Spinal cord (tissue), 10 donors: Measurements from ENCODE around the gene UBE2E2. TPM values are rescaled to one million over a fixed set of nuclear protein-coding genes. Genes with fewer than 3 reads are reported as not detected.
A peak's percentile ranks its signal among the peaks of the same experiment; 100 is the strongest.

Source experiments
- DNase-seq, 6 donors: peaks; one replicate each; pipeline versions ENCODE4 v3.0.0 to v3.0.0-alpha.2; 2013 to 2015; ENCODE audit warnings: low spot score in 6 of 6, low read depth in 4 of 6
- H3K27ac ChIP-seq: one replicate; pipeline ENCODE4 v1.5.1; 2013; ENCODE audit warnings: low read depth, low read length, control low read depth
- H3K27me3 ChIP-seq: one replicate; pipeline ENCODE4 v1.6.1; 2013; ENCODE audit warnings: low read length; ENCODE audit not compliant: control insufficient read depth, insufficient read depth
- H3K36me3 ChIP-seq: one replicate; pipeline ENCODE4 v1.6.1; 2013; ENCODE audit warnings: low read length; ENCODE audit not compliant: control insufficient read depth, insufficient read depth
- H3K4me1 ChIP-seq: one replicate; pipeline ENCODE4 v1.6.1; 2013; ENCODE audit warnings: low read length; ENCODE audit not compliant: control insufficient read depth, insufficient read depth
- H3K4me3 ChIP-seq: one replicate; pipeline ENCODE4 v1.5.1; 2013; ENCODE audit warnings: low read depth, low read length, control low read depth
- H3K9me3 ChIP-seq: one replicate; pipeline ENCODE4 v1.6.1; 2013; ENCODE audit warnings: low read length; ENCODE audit not compliant: control insufficient read depth, insufficient read depth
- WGBS: methylation state at CpG from one replicate; pipeline ENCODE4 v1.1.5; 2013; ENCODE audit warnings: missing lambda C conversion rate; ENCODE audit not compliant: insufficient coverage; 5-methylcytosine and 5-hydroxymethylcytosine counted together
- polyA plus RNA-seq, 2 donors: library from polyadenylated mRNA; unstranded; fragments of 120-200 nt; gene quantifications; one replicate each; pipeline ENCODE4 v1.2.1, GENCODE V29; 2013; ENCODE audit not compliant: insufficient read length in 2 of 2
- total RNA-seq, 2 donors: library from RNA; depleted of rRNA in 1 of 2; stranded (reverse); fragments of 120-200 nt in 1 of 2; fragments of >200 nt in 1 of 2; gene quantifications; one replicate each; pipeline versions ENCODE4 v1.2.3 to v1.2.4, GENCODE V29; 2013 to 2014
- donor health status: healthy.

The UBE2E2 gene
- total and polyA plus RNA-seq, 4 donors, result 38.8 to 144 (median 82.6) TPM

- Histone ChIP-seq H3K27ac (no peak overlapping the region), H3K9me3 (peaks cover 9% of the 10 kb centered on the region), H3K36me3 (no peaks in the 10 kb centered on the region), H3K27me3 (no peaks in the 10 kb centered on the region), H3K4me3 (no peak overlapping the region), H3K4me1 (peaks cover 7% of the 10 kb centered on the region)
- no CpG with 5 or more reads among the region's 4 CpGs for WGBS
- DNase-seq, result no peak
Observed at GRCh38 chr3:23484386-23484785, 281.3 kb downstream of the UBE2E2 start.

GRCh38 chr3:23485922-23486321 lies 282.8 kb downstream of the UBE2E2 start:
- Histone ChIP-seq H3K9me3 (peaks cover 2% of the 10 kb centered on the region), H3K27ac (no peak overlapping the region), H3K4me3 (no peak overlapping the region), H3K36me3 (no peaks in the 10 kb centered on the region), H3K27me3 (no peaks in the 10 kb centered on the region), H3K4me1 (no peaks in the 10 kb centered on the region)
- no peak for DNase-seq
- WGBS, result 92% methylated on average over 6 of the region's 6 CpGs

GRCh38 chr3:23487015-23487414 lies 283.9 kb downstream of the UBE2E2 start:
- DNase-seq, result no peak
- Histone ChIP-seq H3K4me3 (no peak overlapping the region), H3K27ac (no peak overlapping the region), H3K4me1 (no peaks in the 10 kb centered on the region), H3K36me3 (no peaks in the 10 kb centered on the region), H3K27me3 (no peaks in the 10 kb centered on the region), H3K9me3 (peaks cover 2% of the 10 kb centered on the region)
- WGBS, result 93% methylated on average over 9 of the region's 9 CpGs

- Histone ChIP-seq H3K4me1 (no peaks in the 10 kb centered on the region), H3K27ac (no peak overlapping the region), H3K9me3 (peaks cover 2% of the 10 kb centered on the region), H3K36me3 (no peaks in the 10 kb centered on the region), H3K4me3 (no peak overlapping the region), H3K27me3 (no peaks in the 10 kb centered on the region)
- no CpG with 5 or more reads among the region's 3 CpGs for WGBS
- DNase-seq, result no peak
Observed at GRCh38 chr3:23488618-23489017, 285.5 kb downstream of the UBE2E2 start.

GRCh38 chr3:23489300-23490158 lies 286.4 kb downstream of the UBE2E2 start:
- no peak for DNase-seq
- H3K4me1 ChIP-seq, result no peaks in the 10 kb centered on the region
- no peaks in the 10 kb centered on the region for H3K27me3 ChIP-seq
- no peak overlapping the region for H3K4me3 ChIP-seq
- no peaks in the 10 kb centered on the region for H3K36me3 ChIP-seq
- 73% methylated on average over 4 of the region's 7 CpGs for WGBS
- H3K27ac ChIP-seq, result no peak overlapping the region
- H3K9me3 ChIP-seq, result peaks cover 2% of the 10 kb centered on the region

DNA sequence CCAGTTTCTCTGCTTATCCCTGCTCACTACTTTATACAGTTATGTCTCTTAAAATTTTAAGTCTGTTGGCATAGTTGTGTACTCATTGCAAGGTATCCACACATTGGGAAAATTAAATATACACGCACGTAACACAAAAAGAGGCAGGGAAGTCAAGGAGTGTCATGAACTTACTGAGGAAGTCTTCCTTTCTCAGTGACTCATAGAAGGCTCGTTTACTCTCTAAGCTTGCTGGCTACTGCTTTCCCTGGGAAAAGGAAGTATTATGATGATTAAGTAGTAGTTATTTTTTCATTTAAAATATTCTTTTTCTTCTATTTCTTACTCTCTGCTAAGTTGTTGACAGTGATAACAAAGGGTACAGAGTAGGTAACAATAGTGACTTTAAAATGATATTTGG lies 287.3 kb downstream of the UBE2E2 start:
- Histone ChIP-seq H3K36me3 (no peaks in the 10 kb centered on the region), H3K4me3 (no peak overlapping the region), H3K4me1 (no peaks in the 10 kb centered on the region), H3K27me3 (no peaks in the 10 kb centered on the region), H3K9me3 (peaks cover 2% of the 10 kb centered on the region), H3K27ac (no peak overlapping the region)
- WGBS, result 100% methylated on average over 2 of the region's 3 CpGs
- no peak for DNase-seq

DNA sequence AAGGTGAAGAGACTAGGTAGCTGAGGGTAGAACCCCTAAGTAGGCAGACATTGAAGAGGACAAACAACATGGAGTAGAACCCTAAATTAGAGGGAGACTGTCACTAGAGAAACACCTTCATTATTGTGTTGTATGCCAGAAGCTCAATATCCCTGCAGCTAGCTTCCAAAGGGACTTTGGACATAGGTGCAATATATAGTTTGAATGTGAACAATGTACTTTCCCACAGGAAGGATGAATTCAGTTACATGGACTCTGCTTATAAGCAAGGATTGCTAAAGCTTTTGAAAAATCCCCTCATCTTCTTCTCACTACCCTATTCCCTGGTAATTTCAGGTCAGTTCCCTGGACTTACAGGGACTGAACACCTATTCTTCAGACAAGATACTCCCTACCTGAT lies 288.9 kb downstream of the UBE2E2 start:
- no peak overlapping the region for H3K4me3 ChIP-seq
- no peak for DNase-seq
- no peaks in the 10 kb centered on the region for H3K36me3 ChIP-seq
- no peak overlapping the region for H3K27ac ChIP-seq
- no peaks in the 10 kb centered on the region for H3K27me3 ChIP-seq
- H3K4me1 ChIP-seq, result no peaks in the 10 kb centered on the region
- no peaks in the 10 kb centered on the region for H3K9me3 ChIP-seq

- no peak overlapping the region for H3K27ac ChIP-seq
- no peak for DNase-seq
Observed at GRCh38 chr3:23493889-23494288, 290.8 kb downstream of the UBE2E2 start.

DNA sequence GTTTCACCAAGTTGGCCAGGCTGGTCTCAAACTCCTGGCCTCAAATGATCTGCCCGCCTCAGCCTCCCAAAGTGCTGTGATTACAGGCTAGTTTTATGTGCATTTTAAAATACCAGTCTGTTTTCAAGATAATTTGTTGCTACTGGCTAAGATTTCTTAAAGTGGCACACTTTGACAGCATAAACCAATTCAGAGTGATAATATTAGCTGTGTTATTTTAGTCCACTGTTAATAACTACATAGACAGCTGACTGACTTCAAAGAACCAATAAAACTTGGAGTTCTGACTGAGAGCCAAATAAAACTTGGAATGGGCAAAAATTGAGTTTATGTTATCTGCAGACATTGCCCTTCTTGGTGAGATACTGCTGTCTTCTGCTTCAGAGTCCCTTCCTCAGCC lies 291.8 kb downstream of the UBE2E2 start:
- H3K27ac ChIP-seq, result no peak overlapping the region

More at GRCh38 chr3:23493889-23494288, 290.8 kb downstream of the UBE2E2 start:
- Histone ChIP-seq H3K9me3 (no peaks in the 10 kb centered on the region), H3K4me1 (no peaks in the 10 kb centered on the region), H3K4me3 (no peak overlapping the region), H3K36me3 (no peaks in the 10 kb centered on the region), H3K27me3 (no peaks in the 10 kb centered on the region)

DNA sequence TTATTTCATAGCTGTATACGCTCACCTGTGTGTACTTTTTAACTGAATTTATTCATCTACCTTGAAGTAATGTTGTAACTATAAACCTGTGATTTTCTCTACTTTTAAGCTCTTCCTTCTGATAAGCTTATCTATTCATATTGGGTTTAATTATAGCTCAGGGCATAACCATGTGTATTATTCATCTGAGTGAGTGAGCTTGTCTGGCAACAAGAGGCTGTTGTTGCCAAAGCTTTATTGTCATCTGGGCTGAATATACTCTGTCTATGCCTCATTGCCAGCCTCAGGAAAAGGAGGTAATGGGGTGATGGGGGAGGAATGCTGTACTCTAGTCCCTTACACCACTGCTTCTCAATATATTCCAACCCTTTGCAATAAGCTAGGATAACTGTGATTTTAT lies 292.4 kb downstream of the UBE2E2 start:
- H3K4me1 ChIP-seq, result no peaks in the 10 kb centered on the region
- no peaks in the 10 kb centered on the region for H3K36me3 ChIP-seq
- WGBS, result no CpG with 5 or more reads among the region's 1 CpG
- no peaks in the 10 kb centered on the region for H3K9me3 ChIP-seq
- DNase-seq, result peak in 1 of 6 donors; percentile 16
- no peak overlapping the region for H3K27ac ChIP-seq
- H3K27me3 ChIP-seq, result no peaks in the 10 kb centered on the region
- no peak overlapping the region for H3K4me3 ChIP-seq

More for the DNA sequence above, 291.8 kb downstream of the UBE2E2 start:
- Histone ChIP-seq H3K27me3 (no peaks in the 10 kb centered on the region), H3K36me3 (no peaks in the 10 kb centered on the region), H3K4me3 (no peak overlapping the region), H3K4me1 (no peaks in the 10 kb centered on the region), H3K9me3 (no peaks in the 10 kb centered on the region)
- WGBS, result 83% methylated on average over 1 of the region's 1 CpG
- DNase-seq, result no peak
